ENCODE results near the gene PAQR5.
"Not testable (repeated sequence)": the region's sequence is repeated elsewhere in the genome, so short reads cannot be mapped to it uniquely, and the experiment has no call there.

DNA sequence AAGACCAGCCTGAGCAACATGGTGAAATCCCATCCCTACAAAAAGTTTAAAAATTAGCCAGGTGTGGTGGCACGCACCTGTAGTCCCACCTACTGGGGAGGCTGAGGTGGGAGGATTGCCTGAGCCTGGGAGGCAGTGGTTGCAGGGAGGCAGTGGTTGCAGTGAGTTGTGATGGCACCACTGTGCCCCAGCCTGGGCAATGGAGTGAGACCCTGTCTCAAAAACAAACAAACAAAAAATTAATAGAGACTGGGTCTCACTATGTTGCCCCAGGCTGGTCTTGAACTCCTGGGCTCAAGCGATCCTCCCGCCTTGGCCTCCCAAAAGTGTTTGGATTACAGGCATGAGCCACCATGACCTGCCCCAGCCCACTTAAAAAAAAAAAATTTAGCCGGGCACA lies 151.5 kb downstream of the PAQR5 start:
- TF ChIP-seq HDAC6 (IDR thresholded peaks at IDR 0.05; ENCODE audit: low read depth, low read length); SRF (CRISPR knock-in tag; IDR thresholded peaks at IDR 0.05); FOXJ3 (CRISPR knock-in tag; IDR thresholded peaks at IDR 0.05); ZNF175 (CRISPR knock-in tag; IDR thresholded peaks at IDR 0.05; ENCODE audit: low read depth); POLR2A (conservative IDR thresholded peaks at IDR 0.05); ILK (tag; IDR thresholded peaks at IDR 0.05; ENCODE audit: borderline replicate concordance, low read depth); SP2 (IDR thresholded peaks at IDR 0.05; ENCODE audit: extremely low read depth, low read depth, low read length, poor library complexity, severe bottlenecking): not testable (repeated sequence)
